GM23248 (cell line): ENCODE measurements around the gene NTSR2. TPM values are rescaled to one million over a fixed set of nuclear protein-coding genes. Genes with fewer than 3 reads are reported as not detected.

ENCODE experiments used
- DNase-seq: peaks from one replicate; pipeline ENCODE4 v3.0.0-alpha.2; 2015
- H2AFZ ChIP-seq: fragments of 200-600 bp; sonication (generic); 2 replicates; pipeline ENCODE4 v1.6.1; 2016; ENCODE audit warnings: antibody characterized with exemption
- H3F3A ChIP-seq: fragments of 200-600 bp; sonication (generic); 2 replicates; pipeline ENCODE4 v1.6.1; 2016; ENCODE audit warnings: mild to moderate bottlenecking, antibody characterized with exemption, mixed run types; ENCODE audit not compliant: insufficient read depth
- H3K27ac ChIP-seq: fragments of 200-600 bp; sonication (generic); 2 replicates; pipeline ENCODE4 v1.5.1; 2016; ENCODE audit warnings: mild to moderate bottlenecking
- H3K27me3 ChIP-seq: fragments of 200-600 bp; sonication (generic); replicated peaks from 2 replicates; pipeline ENCODE4 v1.6.1; 2016; ENCODE audit warnings: mild to moderate bottlenecking; ENCODE audit not compliant: insufficient read depth
- H3K36me3 ChIP-seq: fragments of 200-600 bp; sonication (generic); 2 replicates; pipeline ENCODE4 v1.6.1; 2016; ENCODE audit warnings: low read depth, mild to moderate bottlenecking
- H3K4me1 ChIP-seq: fragments of 200-600 bp; sonication (generic); 2 replicates; pipeline ENCODE4 v1.6.1; 2016; ENCODE audit warnings: mild to moderate bottlenecking; ENCODE audit not compliant: insufficient read depth
- H3K4me2 ChIP-seq: fragments of 200-600 bp; sonication (generic); one replicate; pipeline ENCODE4 v1.6.1; 2016; ENCODE audit warnings: mild to moderate bottlenecking; ENCODE audit not compliant: unreplicated experiment
- H3K4me3 ChIP-seq: fragments of 200-600 bp; sonication (generic); 2 replicates; pipeline ENCODE4 v1.5.1; 2016; ENCODE audit warnings: mild to moderate bottlenecking
- H3K79me2 ChIP-seq: fragments of 200-600 bp; sonication (generic); 2 replicates; pipeline ENCODE4 v1.6.1; 2016; ENCODE audit warnings: mild to moderate bottlenecking; ENCODE audit not compliant: insufficient read depth
- H3K9ac ChIP-seq: fragments of 200-600 bp; sonication (generic); 2 replicates; pipeline ENCODE4 v1.6.1; 2016; ENCODE audit warnings: mild to moderate bottlenecking
- H3K9me2 ChIP-seq: fragments of 200-600 bp; sonication (generic); 2 replicates; pipeline ENCODE4 v1.6.1; 2016; ENCODE audit warnings: mixed run types, mild to moderate bottlenecking, moderate library complexity; ENCODE audit not compliant: insufficient read depth
- H3K9me3 ChIP-seq: fragments of 200-600 bp; sonication (generic); one replicate; pipeline ENCODE4 v1.6.1; 2017; ENCODE audit warnings: low read depth
- H4K20me1 ChIP-seq: fragments of 200-600 bp; sonication (generic); 2 replicates; pipeline ENCODE4 v1.6.0; 2016; ENCODE audit not compliant: insufficient read depth
- EZH2 ChIP-seq: fragments of 200-600 bp; sonication (generic); IDR thresholded peaks from 2 replicates; pipeline ENCODE4 v1.6.1; 2018; ENCODE audit warnings: antibody characterized with exemption, mild to moderate bottlenecking; ENCODE audit not compliant: insufficient read depth, poor library complexity, severe bottlenecking
- EZH2phosphoT487 ChIP-seq: fragments of 200-600 bp; sonication (generic); IDR thresholded peaks from 2 replicates; pipeline ENCODE4 v1.6.1; 2018; ENCODE audit warnings: antibody characterized with exemption, moderate library complexity, mild to moderate bottlenecking, low read depth; ENCODE audit not compliant: insufficient read depth
- WGBS, 2 experiments: methylation state at CpG; one replicate each; pipeline ENCODE4 v1.1.6; 2015 to 2017; ENCODE audit warnings: low lambda C conversion rate in 2 of 2, low coverage in 1 of 2; ENCODE audit errors: missing lambda C conversion rate in 2 of 2; 5-methylcytosine and 5-hydroxymethylcytosine counted together
- in situ Hi-C: fragments of 300-500 bp; cut with MboI; formaldehyde crosslinking; loops from 2 replicates; pipeline ENCODE4 v1.15.0; 2020
- polyA plus RNA-seq: library from polyadenylated mRNA; unstranded; fragments of >200 nt; fragmentation: Nextera tagmentation; extraction: Ambion mirVana; gene quantifications from 2 replicates; pipeline ENCODE4 v1.2.1, GENCODE V29; 2016
- total RNA-seq: library from RNA; depleted of rRNA; stranded (reverse); fragments of >200 nt; shearing (Covaris generic); gene quantifications from 2 replicates; pipeline ENCODE4 v1.2.3, GENCODE V29; 2014

NTSR2 gene
- total and polyA plus RNA-seq, 2 experiments from 2014 or later: not detected

- H4K20me1 ChIP-seq: no peaks in the 10 kb centered on the region
- 64 to 68% methylated on average over 4 of the region's 4 CpGs for WGBS, 2 experiments
- DNase-seq: no peak
Measured at GRCh38 chr2:11630855-11631254, 39.1 kb downstream of the NTSR2 start.

DNA sequence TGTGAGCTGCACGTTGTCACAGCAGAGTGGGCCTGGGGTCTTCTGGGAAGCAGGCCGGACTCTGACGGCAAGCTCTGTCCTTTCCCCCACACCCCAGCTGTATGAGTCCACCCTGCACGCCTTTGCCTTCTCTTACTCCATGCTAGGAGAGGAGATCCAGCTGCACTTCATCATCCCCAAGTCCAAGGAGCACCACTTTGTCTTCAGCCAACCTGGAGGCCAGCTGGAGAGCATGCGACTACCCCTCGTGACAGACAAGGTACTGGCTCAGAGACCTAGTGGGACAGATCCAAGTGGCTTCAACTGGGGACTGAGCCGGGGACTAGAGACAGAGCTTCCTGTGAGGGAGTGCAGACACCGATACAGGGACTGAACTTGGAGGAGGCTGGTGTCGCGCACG, 40.1 kb downstream of the NTSR2 start:
- WGBS, 2 experiments: 57 to 66% methylated on average over 11 of the region's 11 CpGs
- H3K9me2 ChIP-seq: no peaks in the 10 kb centered on the region
- no peak overlapping the region for H2AFZ ChIP-seq
- no peak overlapping the region for H3K4me2 ChIP-seq
- DNase-seq: no peak
- no peak overlapping the region for H3K27ac ChIP-seq
- H3K27me3 ChIP-seq: no peaks in the 10 kb centered on the region
- H3K79me2 ChIP-seq: no peaks in the 10 kb centered on the region
- in situ Hi-C loops: no loop called here
- no peaks in the 10 kb centered on the region for H3F3A ChIP-seq
- no peak overlapping the region for H3K9ac ChIP-seq
- no peaks in the 10 kb centered on the region for H4K20me1 ChIP-seq
- no peaks in the 10 kb centered on the region for H3K36me3 ChIP-seq
- H3K9me3 ChIP-seq: no peaks in the 10 kb centered on the region
- H3K4me1 ChIP-seq: no peaks in the 10 kb centered on the region
- H3K4me3 ChIP-seq: no peak overlapping the region
- TF ChIP-seq EZH2: no peak
- TF ChIP-seq EZH2phosphoT487: no peak

More at GRCh38 chr2:11630855-11631254, 39.1 kb downstream of the NTSR2 start:
- no peak for TF ChIP-seq EZH2
- TF ChIP-seq EZH2phosphoT487: no peak
- H3K36me3 ChIP-seq: no peaks in the 10 kb centered on the region
- no peaks in the 10 kb centered on the region for H3K4me1 ChIP-seq
- H3K79me2 ChIP-seq: no peaks in the 10 kb centered on the region
- no peak overlapping the region for H3K9ac ChIP-seq
- no peaks in the 10 kb centered on the region for H3K27me3 ChIP-seq
- no peak overlapping the region for H2AFZ ChIP-seq
- no peak overlapping the region for H3K4me3 ChIP-seq
- in situ Hi-C loops: no loop called here
- H3K27ac ChIP-seq: no peak overlapping the region
- H3K9me2 ChIP-seq: no peaks in the 10 kb centered on the region
- H3K4me2 ChIP-seq: no peak overlapping the region
- no peaks in the 10 kb centered on the region for H3K9me3 ChIP-seq
- no peaks in the 10 kb centered on the region for H3F3A ChIP-seq

DNA sequence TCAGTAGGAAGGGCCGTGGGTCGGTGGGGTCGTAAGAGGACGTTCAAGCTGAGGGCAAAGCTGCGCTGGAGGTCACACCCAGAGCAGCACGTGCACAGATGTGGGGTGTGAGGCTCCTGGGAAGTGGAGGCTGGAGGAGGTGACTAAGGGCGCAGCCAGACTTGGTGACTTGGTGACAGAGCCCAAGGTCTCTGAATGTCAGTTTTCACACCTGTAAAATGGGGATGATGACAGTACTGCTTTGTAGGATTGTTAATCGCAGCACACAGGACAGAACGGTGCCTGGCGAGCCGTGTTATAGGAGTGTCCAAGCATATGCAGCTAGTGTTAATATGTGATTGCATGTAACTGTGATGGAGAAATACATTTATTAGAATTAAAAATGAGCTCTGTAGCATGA, 40.8 kb downstream of the NTSR2 start:
- no peak for DNase-seq
- in situ Hi-C loops: no loop called here
- WGBS, 2 experiments: 54 to 59% methylated on average over 11 of the region's 11 CpGs
- H3K27ac ChIP-seq: no peak overlapping the region
- no peak overlapping the region for H3K9ac ChIP-seq
- no peaks in the 10 kb centered on the region for H4K20me1 ChIP-seq
- H3K4me2 ChIP-seq: no peak overlapping the region
- no peaks in the 10 kb centered on the region for H3K36me3 ChIP-seq
- H3K4me3 ChIP-seq: no peak overlapping the region
- H3K4me1 ChIP-seq: no peaks in the 10 kb centered on the region
- H3F3A ChIP-seq: no peaks in the 10 kb centered on the region
- H2AFZ ChIP-seq: no peak overlapping the region
- H3K27me3 ChIP-seq: no peaks in the 10 kb centered on the region
- TF ChIP-seq EZH2phosphoT487: no peak
- no peak for TF ChIP-seq EZH2
- no peaks in the 10 kb centered on the region for H3K9me3 ChIP-seq
- no peaks in the 10 kb centered on the region for H3K9me2 ChIP-seq
- no peaks in the 10 kb centered on the region for H3K79me2 ChIP-seq

GRCh38 chr2:11628675-11629074, 41.3 kb downstream of the NTSR2 start:
- DNase-seq: no peak
- no peak overlapping the region for H2AFZ ChIP-seq
- H3K27ac ChIP-seq: no peak overlapping the region
- H3K4me3 ChIP-seq: no peak overlapping the region
- no peaks in the 10 kb centered on the region for H3K4me1 ChIP-seq
- H3F3A ChIP-seq: no peaks in the 10 kb centered on the region
- no peak for TF ChIP-seq EZH2phosphoT487
- no peak for TF ChIP-seq EZH2
- H3K9me2 ChIP-seq: no peaks in the 10 kb centered on the region
- no peak overlapping the region for H3K4me2 ChIP-seq
- H3K27me3 ChIP-seq: no peaks in the 10 kb centered on the region
- no peak overlapping the region for H3K9ac ChIP-seq
- H3K79me2 ChIP-seq: no peaks in the 10 kb centered on the region
- WGBS, 2 experiments: 44 to 46% methylated on average over 9 of the region's 9 CpGs
- in situ Hi-C loops: no loop called here
- H4K20me1 ChIP-seq: no peaks in the 10 kb centered on the region
- no peaks in the 10 kb centered on the region for H3K9me3 ChIP-seq
- no peaks in the 10 kb centered on the region for H3K36me3 ChIP-seq

GRCh38 chr2:11625671-11626070, 44.3 kb downstream of the NTSR2 start:
- no peak overlapping the region for H3K27ac ChIP-seq
- 0 out of 2 replicates have a peak, but pooled peaks cover 6% of the 10 kb centered on the region for H3K27me3 ChIP-seq
- H3K9ac ChIP-seq: no peak overlapping the region
- H3K36me3 ChIP-seq: no peaks in the 10 kb centered on the region
- no peaks in the 10 kb centered on the region for H4K20me1 ChIP-seq
- H3K4me1 ChIP-seq: no peaks in the 10 kb centered on the region
- H3K79me2 ChIP-seq: no peaks in the 10 kb centered on the region
- no peak overlapping the region for H3K4me2 ChIP-seq
- H3K4me3 ChIP-seq: no peak overlapping the region
- H3F3A ChIP-seq: no peaks in the 10 kb centered on the region
- H3K9me3 ChIP-seq: no peaks in the 10 kb centered on the region
- TF ChIP-seq EZH2 (no peak), EZH2phosphoT487 (no peak)
- WGBS, 2 experiments: 67% methylated on average over 10 of the region's 10 CpGs
- no peaks in the 10 kb centered on the region for H3K9me2 ChIP-seq
- no peak for DNase-seq
- in situ Hi-C loops: no loop called here
- no peak overlapping the region for H2AFZ ChIP-seq
